Measurements from ENCODE around the gene COL18A1.

The COL18A1 gene

DNA sequence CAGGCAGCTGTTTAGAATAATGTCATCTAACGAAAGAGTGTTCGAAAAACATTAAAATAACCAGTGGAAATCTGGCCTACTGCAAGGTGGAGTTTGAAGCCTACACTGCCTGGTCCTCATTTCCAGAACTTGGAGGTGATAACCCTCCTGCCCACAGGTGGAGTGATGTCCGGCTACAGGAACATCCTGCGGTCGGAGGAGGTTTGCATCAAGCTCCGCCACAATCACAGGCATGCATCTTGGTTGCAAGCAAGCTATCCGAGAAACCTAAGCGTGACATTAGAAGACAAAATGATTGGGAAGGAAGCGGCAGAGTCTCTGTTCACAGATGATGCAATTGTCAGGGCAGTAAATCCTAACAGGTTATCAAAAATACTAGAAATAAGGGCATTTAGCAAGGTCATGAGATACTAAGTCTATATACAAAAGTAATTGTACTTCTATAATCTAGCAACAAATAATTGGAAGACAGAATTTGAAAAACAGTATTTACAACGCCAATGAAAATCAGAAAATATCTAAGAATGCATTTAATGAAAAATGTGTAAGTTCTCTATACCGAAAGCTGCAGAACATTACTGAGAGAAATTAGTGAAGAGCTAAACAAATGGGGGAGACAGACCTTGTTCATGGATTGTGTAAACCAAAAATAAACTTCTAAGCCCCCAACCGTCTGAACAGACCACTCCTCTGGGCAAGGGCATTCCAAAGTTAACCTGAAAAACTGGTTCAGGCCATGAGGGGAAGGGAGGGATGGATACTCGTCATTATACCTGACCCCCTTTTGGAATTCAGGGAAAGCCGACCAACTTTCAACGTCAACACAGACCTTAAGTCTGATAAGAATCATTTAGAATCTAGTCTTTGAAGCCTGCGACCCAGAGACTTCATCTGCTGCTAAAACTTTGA is 141.9 kb downstream of the COL18A1 start:
- no peak overlapping the region for H3K4me3 ChIP-seq (ENCODE audit: low read length in 2 of 2)
- no peak overlapping the region for H2AK5ac ChIP-seq (ENCODE audit: low read depth, low read length)
- no peaks in the 10 kb centered on the region for H3K79me1 ChIP-seq (ENCODE audit: low read depth, low read length)
- no peak overlapping the region for H3K27ac ChIP-seq (replicated peaks; ENCODE audit: low read length)
- no peak overlapping the region for H4K8ac ChIP-seq (ENCODE audit: low read depth, low read length)
- H3K4me1 ChIP-seq (ENCODE audit: control insufficient read depth in 2 of 2, insufficient read depth in 1 of 2, low read depth in 1 of 2, low read length in 2 of 2), result peaks cover 8 to 15% of the 10 kb centered on the region in 2 donors
- no peak overlapping the region for H2BK12ac ChIP-seq (ENCODE audit: low read length)
- no peak overlapping the region for H3K4ac ChIP-seq (ENCODE audit: low read length)
- H4K91ac ChIP-seq (ENCODE audit: low read depth, low read length, poor library complexity), result no peak overlapping the region
- H3K4me2 ChIP-seq (ENCODE audit: insufficient read depth, low read length, poor library complexity, severe bottlenecking), result no peak overlapping the region
- WGBS, 2 donors (ENCODE audit: extremely low coverage in 2 of 2, insufficient read length in 2 of 2, insufficient replicate concordance in 1 of 2), result no CpG with 5 or more reads among the region's 16 CpGs
- H3K9ac ChIP-seq (ENCODE audit: low read depth, low read length, poor library complexity), result no peak overlapping the region
- no peak overlapping the region for H3K14ac ChIP-seq (ENCODE audit: low read length)
- no peaks in the 10 kb centered on the region for H3K9me3 ChIP-seq (replicated peaks in 1 of 2; ENCODE audit: control insufficient read depth in 2 of 2, insufficient read depth in 1 of 2, low read depth in 1 of 2, low read length in 2 of 2)
- no peak for DNase-seq (ENCODE audit: low spot score)
- H3K18ac ChIP-seq (ENCODE audit: low read length), result no peak overlapping the region
- H3K23ac ChIP-seq (ENCODE audit: low read depth, low read length, poor library complexity), result no peak overlapping the region
- H2BK5ac ChIP-seq (ENCODE audit: low read length), result no peak overlapping the region
- no peak overlapping the region for H2BK15ac ChIP-seq (ENCODE audit: low read length)
- no peak overlapping the region for H2AFZ ChIP-seq (ENCODE audit: low read length)
- peaks cover 0 to 2% of the 10 kb centered on the region in 2 donors for H3K36me3 ChIP-seq (replicated peaks in 1 of 2; ENCODE audit: control insufficient read depth in 2 of 2, insufficient read depth in 2 of 2, low read length in 2 of 2)
- peaks cover 0 to 11% (median 0%) of the 10 kb centered on the region in 3 experiments for H3K27me3 ChIP-seq (ENCODE audit: control insufficient read depth in 3 of 3, insufficient read depth in 3 of 3, low read depth in 1 of 3, low read length in 3 of 3)
- H2BK120ac ChIP-seq (ENCODE audit: low read depth, low read length), result no peak overlapping the region

GRCh38 chr21:45547545-45547900 is 142.6 kb downstream of the COL18A1 start:
- peaks cover 8 to 15% of the 10 kb centered on the region in 2 donors for H3K4me1 ChIP-seq (ENCODE audit: control insufficient read depth in 2 of 2, insufficient read depth in 1 of 2, low read depth in 1 of 2, low read length in 2 of 2)
- H3K27me3 ChIP-seq (ENCODE audit: control insufficient read depth in 3 of 3, insufficient read depth in 3 of 3, low read depth in 1 of 3, low read length in 3 of 3), result peaks cover 0 to 11% (median 0%) of the 10 kb centered on the region in 3 experiments
- no peak overlapping the region for H2AK5ac ChIP-seq (ENCODE audit: low read depth, low read length)
- no peak overlapping the region for H4K8ac ChIP-seq (ENCODE audit: low read depth, low read length)
- H3K4me2 ChIP-seq (ENCODE audit: insufficient read depth, low read length, poor library complexity, severe bottlenecking), result no peak overlapping the region
- H3K9ac ChIP-seq (ENCODE audit: low read depth, low read length, poor library complexity), result no peak overlapping the region
- no peak overlapping the region for H4K91ac ChIP-seq (ENCODE audit: low read depth, low read length, poor library complexity)
- no peak overlapping the region for H2BK12ac ChIP-seq (ENCODE audit: low read length)
- H2BK5ac ChIP-seq (ENCODE audit: low read length), result no peak overlapping the region
- no peak overlapping the region for H3K4ac ChIP-seq (ENCODE audit: low read length)
- no peak overlapping the region for H3K18ac ChIP-seq (ENCODE audit: low read length)
- no peak overlapping the region for H3K27ac ChIP-seq (replicated peaks; ENCODE audit: low read length)
- H2BK120ac ChIP-seq (ENCODE audit: low read depth, low read length), result no peak overlapping the region
- no peak for DNase-seq (ENCODE audit: low spot score)
- no peak overlapping the region for H2AFZ ChIP-seq (ENCODE audit: low read length)
- no peak overlapping the region for H3K4me3 ChIP-seq (ENCODE audit: low read length in 2 of 2)
- no peaks in the 10 kb centered on the region for H3K79me1 ChIP-seq (ENCODE audit: low read depth, low read length)
- H2BK15ac ChIP-seq (ENCODE audit: low read length), result no peak overlapping the region
- no CpG with 5 or more reads among the region's 3 CpGs for WGBS, 2 donors (ENCODE audit: extremely low coverage in 2 of 2, insufficient read length in 2 of 2, insufficient replicate concordance in 1 of 2)
- H3K23ac ChIP-seq (ENCODE audit: low read depth, low read length, poor library complexity), result no peak overlapping the region
- peaks cover 0 to 2% of the 10 kb centered on the region in 2 donors for H3K36me3 ChIP-seq (replicated peaks in 1 of 2; ENCODE audit: control insufficient read depth in 2 of 2, insufficient read depth in 2 of 2, low read length in 2 of 2)
- no peak overlapping the region for H3K14ac ChIP-seq (ENCODE audit: low read length)
- no peaks in the 10 kb centered on the region for H3K9me3 ChIP-seq (replicated peaks in 1 of 2; ENCODE audit: control insufficient read depth in 2 of 2, insufficient read depth in 1 of 2, low read depth in 1 of 2, low read length in 2 of 2)

- Histone ChIP-seq H3K27me3 (ENCODE audit: control insufficient read depth in 3 of 3, insufficient read depth in 3 of 3, low read depth in 1 of 3, low read length in 3 of 3) (peaks cover 0 to 9% (median 0%) of the 10 kb centered on the region in 3 experiments), H2AFZ (ENCODE audit: low read length) (no peak overlapping the region), H3K36me3 (replicated peaks in 1 of 2; ENCODE audit: control insufficient read depth in 2 of 2, insufficient read depth in 2 of 2, low read length in 2 of 2) (peaks cover 0 to 2% of the 10 kb centered on the region in 2 donors), H3K9me3 (replicated peaks in 1 of 2; ENCODE audit: control insufficient read depth in 2 of 2, insufficient read depth in 1 of 2, low read depth in 1 of 2, low read length in 2 of 2) (no peaks in the 10 kb centered on the region), H3K79me1 (ENCODE audit: low read depth, low read length) (peaks cover 2% of the 10 kb centered on the region), H3K9ac (ENCODE audit: low read depth, low read length, poor library complexity) (no peak overlapping the region), H2BK12ac (ENCODE audit: low read length) (no peak overlapping the region), H3K4me3 (ENCODE audit: low read length in 2 of 2) (no peak overlapping the region), H2BK120ac (ENCODE audit: low read depth, low read length) (no peak overlapping the region), H3K4ac (ENCODE audit: low read length) (no peak overlapping the region), H2AK5ac (ENCODE audit: low read depth, low read length) (peak overlapping the region; percentile 8), H3K14ac (ENCODE audit: low read length) (no peak overlapping the region), H3K27ac (replicated peaks; ENCODE audit: low read length) (no peak overlapping the region), H3K18ac (ENCODE audit: low read length) (no peak overlapping the region), H2BK15ac (ENCODE audit: low read length) (peak overlapping the region; percentile 38), H3K4me1 (ENCODE audit: control insufficient read depth in 2 of 2, insufficient read depth in 1 of 2, low read depth in 1 of 2, low read length in 2 of 2) (peaks cover 5 to 12% of the 10 kb centered on the region in 2 donors), H2BK5ac (ENCODE audit: low read length) (no peak overlapping the region), H3K23ac (ENCODE audit: low read depth, low read length, poor library complexity) (no peak overlapping the region), H4K8ac (ENCODE audit: low read depth, low read length) (no peak overlapping the region), H3K4me2 (ENCODE audit: insufficient read depth, low read length, poor library complexity, severe bottlenecking) (no peak overlapping the region), H4K91ac (ENCODE audit: low read depth, low read length, poor library complexity) (no peak overlapping the region)
- no peak for DNase-seq (ENCODE audit: low spot score)
- WGBS, 2 donors (ENCODE audit: extremely low coverage in 2 of 2, insufficient read length in 2 of 2, insufficient replicate concordance in 1 of 2), result no CpG with 5 or more reads among the region's 9 CpGs
Observed at GRCh38 chr21:45548711-45549491, 143.9 kb downstream of the COL18A1 start.
